Measurements from ENCODE around the gene KCTD14. TPM values are rescaled to one million over a fixed set of nuclear protein-coding genes. Genes with fewer than 3 reads are reported as not detected.

KCTD14 gene
- total and polyA plus RNA-seq, 12 donors: 9.5 to 84.7 (median 27.8) TPM

GRCh38 chr11:78056093-78056492 lies 33.0 kb upstream of the KCTD14 start:
- Histone ChIP-seq H3K36me3 (replicated peaks in 1 of 2) (no peaks in the 10 kb centered on the region), H3K4me3 (no peak overlapping the region), H3K27ac (no peak overlapping the region), H3K9me3 (replicated peaks in 1 of 3) (no peaks in the 10 kb centered on the region), H3K4me1 (replicated peaks in 1 of 2) (peaks cover 3 to 10% of the 10 kb centered on the region in 2 donors), H3K27me3 (no peaks in the 10 kb centered on the region)
- WGBS, 4 donors: 63 to 81% (median 70%) methylated on average over 3 of the region's 3 CpGs
- DNase-seq: no peak
- no peak for TF ChIP-seq POLR2A (IDR thresholded peaks at IDR 0.05)
- intact Hi-C loops (cut with DNase I): no loop called here

GRCh38 chr11:78054971-78055370 lies 31.9 kb upstream of the KCTD14 start:
- 82 to 94% (median 87%) methylated on average over 4 of the region's 4 CpGs for WGBS, 4 donors
- TF ChIP-seq POLR2A (IDR thresholded peaks at IDR 0.05) (no peak), CTCF (IDR thresholded peaks at IDR 0.05) (no peak)

GRCh38 chr11:78050964-78051831 lies 28.1 kb upstream of the KCTD14 start:
- peak in 3 of 7 donors; percentile 48 to 62 (median 50) for DNase-seq
- Histone ChIP-seq H3K9me3 (replicated peaks in 1 of 3) (no peaks in the 10 kb centered on the region), H3K36me3 (replicated peaks in 1 of 2) (no peaks in the 10 kb centered on the region), H3K27me3 (no peaks in the 10 kb centered on the region), H3K4me1 (replicated peaks in 1 of 2) (peaks cover 0 to 9% of the 10 kb centered on the region in 2 donors), H3K27ac (peak overlapping the region in 3 of 5 donors; percentile 30 to 68 (median 46)), H3K4me3 (no peak overlapping the region)
- TF ChIP-seq POLR2A (IDR thresholded peaks at IDR 0.05): no peak
- intact Hi-C loops (cut with DNase I): no loop called here
- 81 to 91% (median 87%) methylated on average over 3 to 6 of the region's 6 CpGs for WGBS, 4 donors

More at GRCh38 chr11:78054971-78055370, 31.9 kb upstream of the KCTD14 start:
- H3K4me1 ChIP-seq (replicated peaks in 1 of 2): peaks cover 0 to 5% of the 10 kb centered on the region in 2 donors
- H3K36me3 ChIP-seq (replicated peaks in 1 of 2): no peaks in the 10 kb centered on the region
- no peaks in the 10 kb centered on the region for H3K9me3 ChIP-seq (replicated peaks in 1 of 3)
- no peak for DNase-seq
- no peak overlapping the region for H3K4me3 ChIP-seq
- H3K27ac ChIP-seq: no peak overlapping the region
- intact Hi-C loops (cut with DNase I): no loop called here
- H3K27me3 ChIP-seq: no peaks in the 10 kb centered on the region

- Histone ChIP-seq H3K36me3 (replicated peaks in 1 of 2) (no peaks in the 10 kb centered on the region), H3K4me1 (replicated peaks in 1 of 2) (peaks cover 9 to 20% of the 10 kb centered on the region in 2 donors), H3K27me3 (no peaks in the 10 kb centered on the region), H3K4me3 (no peak overlapping the region), H3K27ac (no peak overlapping the region), H3K9me3 (replicated peaks in 1 of 3) (no peaks in the 10 kb centered on the region)
- no peak for TF ChIP-seq POLR2A (IDR thresholded peaks at IDR 0.05)
- no peak for TF ChIP-seq CTCF (IDR thresholded peaks at IDR 0.05)
- WGBS, 4 donors: 82 to 85% (median 84%) methylated on average over 8 of the region's 8 CpGs
- DNase-seq: no peak
- intact Hi-C loops (cut with DNase I): no loop called here
Observed at GRCh38 chr11:78049348-78049747, 26.3 kb upstream of the KCTD14 start.

- intact Hi-C loops (cut with DNase I): no loop called here
- TF ChIP-seq POLR2A (IDR thresholded peaks at IDR 0.05) (no peak), CTCF (IDR thresholded peaks at IDR 0.05) (no peak)
- WGBS, 4 donors: 84 to 100% (median 90%) methylated on average over 3 of the region's 3 CpGs
- H3K36me3 ChIP-seq (replicated peaks in 1 of 2): no peaks in the 10 kb centered on the region
- no peak overlapping the region for H3K4me3 ChIP-seq
- DNase-seq: no peak
- no peak overlapping the region for H3K27ac ChIP-seq
- H3K9me3 ChIP-seq (replicated peaks in 1 of 3): no peaks in the 10 kb centered on the region
- H3K27me3 ChIP-seq: no peaks in the 10 kb centered on the region
- H3K4me1 ChIP-seq (replicated peaks in 1 of 2): peaks cover 9 to 20% of the 10 kb centered on the region in 2 donors
Observed at GRCh38 chr11:78048561-78048960, 25.5 kb upstream of the KCTD14 start.

Measured in adrenal gland (tissue), 12 donors.